Germinal center (tissue), 1 donor: Measurements from ENCODE around the gene MAU2.
A peak's percentile ranks its signal among the peaks of the same experiment; 100 is the strongest.
"Not testable (repeated sequence)": the region's sequence is repeated elsewhere in the genome, so short reads cannot be mapped to it uniquely, and the experiment has no call there.

Experiments used
- DNase-seq: peaks from one replicate; pipeline ENCODE4 v3.0.0; 2012; ENCODE audit warnings: mixed read lengths, low spot score

MAU2 gene

DNA sequence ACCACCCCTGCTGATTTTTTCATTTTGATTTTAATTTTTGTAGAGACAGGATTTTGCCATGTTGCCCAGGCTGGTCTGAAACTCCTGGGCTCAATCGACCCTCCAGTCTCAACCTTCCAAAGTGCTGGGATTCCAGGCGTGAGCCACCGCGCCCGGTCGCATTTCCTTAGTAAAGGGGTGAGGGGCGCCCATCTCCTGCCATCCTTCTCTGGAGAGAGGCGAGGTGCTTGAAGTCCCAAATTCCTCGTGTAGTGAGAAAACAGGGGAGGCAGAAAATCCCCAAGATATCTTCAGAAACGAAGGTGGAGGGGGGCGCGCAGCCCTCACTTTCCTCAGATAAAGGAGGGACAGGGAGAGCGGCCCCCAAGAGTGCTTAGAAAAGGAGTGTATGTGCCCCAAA, 63.9 kb downstream of the MAU2 start:
- no peak for DNase-seq

GRCh38 chr19:19385131-19385895, 64.7 kb downstream of the MAU2 start:
- peak; percentile 95 for DNase-seq

DNA sequence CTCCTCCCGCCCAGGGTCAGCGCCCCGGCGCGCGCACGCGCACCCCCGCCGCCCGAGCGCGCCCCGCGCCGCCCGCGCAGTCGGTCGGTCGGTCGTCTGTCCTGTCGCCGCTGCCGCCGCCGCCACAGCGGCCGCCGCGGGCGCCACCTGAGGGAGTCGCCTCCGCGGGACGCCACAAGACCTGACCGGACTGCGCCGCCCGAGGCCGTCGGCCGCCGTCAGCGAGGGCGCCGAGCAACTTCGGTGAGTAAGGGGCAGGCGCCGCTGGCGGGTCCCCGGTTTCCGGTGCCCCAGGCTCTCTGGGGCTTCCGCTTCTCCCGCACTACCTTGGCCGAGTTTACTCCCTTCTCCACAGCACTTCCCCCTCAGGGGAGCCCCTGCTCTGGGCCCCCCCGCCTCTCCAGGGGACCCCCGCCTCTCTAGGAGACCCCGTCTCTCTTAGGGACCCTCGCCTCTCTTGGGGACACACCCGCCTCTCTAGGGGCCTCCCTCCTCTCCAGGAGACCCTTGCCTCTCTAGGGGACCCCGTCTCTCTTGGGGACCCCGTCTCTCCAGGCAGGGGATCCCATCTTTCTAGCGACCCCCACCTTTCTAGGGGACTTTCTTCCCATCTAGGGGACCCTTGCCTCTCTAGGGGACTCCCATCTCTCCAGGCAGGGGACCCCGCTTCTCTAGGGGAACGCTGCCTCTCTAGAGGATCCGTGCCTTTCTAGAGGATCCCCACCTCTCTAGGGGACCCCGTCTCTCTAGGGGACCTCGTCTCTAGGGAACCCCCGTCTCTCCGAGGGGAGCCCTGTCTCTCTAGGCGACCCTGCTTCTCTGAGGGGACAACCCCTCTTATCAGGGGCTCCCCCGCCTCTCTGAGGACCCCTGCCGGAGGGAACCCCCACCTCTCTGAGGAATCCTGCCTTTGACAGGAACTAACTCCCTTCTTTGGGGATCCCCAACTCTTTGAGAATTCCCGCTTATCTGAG, 65.6 kb downstream of the MAU2 start:
- peak; percentile 38 for DNase-seq

DNA sequence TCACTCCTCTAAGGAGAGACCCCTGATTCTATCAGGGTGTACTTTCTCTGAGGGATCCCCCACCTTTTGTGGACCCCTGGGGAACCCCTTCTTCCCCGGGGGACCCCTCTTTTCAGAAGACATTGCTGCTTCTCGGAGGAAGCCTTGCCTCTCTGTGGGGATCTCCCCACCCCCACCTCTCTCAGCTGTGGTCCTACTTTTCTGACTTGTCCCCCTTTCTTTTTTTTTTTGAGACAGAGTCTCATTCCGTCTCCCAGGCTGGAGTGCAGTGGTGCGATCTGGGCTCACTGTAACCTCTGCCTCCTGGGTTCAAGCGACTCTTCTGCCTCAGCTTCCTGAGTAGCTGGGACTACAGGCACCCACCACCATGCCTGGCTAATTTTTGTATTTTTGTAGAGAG, 66.5 kb downstream of the MAU2 start:
- DNase-seq: no peak

DNA sequence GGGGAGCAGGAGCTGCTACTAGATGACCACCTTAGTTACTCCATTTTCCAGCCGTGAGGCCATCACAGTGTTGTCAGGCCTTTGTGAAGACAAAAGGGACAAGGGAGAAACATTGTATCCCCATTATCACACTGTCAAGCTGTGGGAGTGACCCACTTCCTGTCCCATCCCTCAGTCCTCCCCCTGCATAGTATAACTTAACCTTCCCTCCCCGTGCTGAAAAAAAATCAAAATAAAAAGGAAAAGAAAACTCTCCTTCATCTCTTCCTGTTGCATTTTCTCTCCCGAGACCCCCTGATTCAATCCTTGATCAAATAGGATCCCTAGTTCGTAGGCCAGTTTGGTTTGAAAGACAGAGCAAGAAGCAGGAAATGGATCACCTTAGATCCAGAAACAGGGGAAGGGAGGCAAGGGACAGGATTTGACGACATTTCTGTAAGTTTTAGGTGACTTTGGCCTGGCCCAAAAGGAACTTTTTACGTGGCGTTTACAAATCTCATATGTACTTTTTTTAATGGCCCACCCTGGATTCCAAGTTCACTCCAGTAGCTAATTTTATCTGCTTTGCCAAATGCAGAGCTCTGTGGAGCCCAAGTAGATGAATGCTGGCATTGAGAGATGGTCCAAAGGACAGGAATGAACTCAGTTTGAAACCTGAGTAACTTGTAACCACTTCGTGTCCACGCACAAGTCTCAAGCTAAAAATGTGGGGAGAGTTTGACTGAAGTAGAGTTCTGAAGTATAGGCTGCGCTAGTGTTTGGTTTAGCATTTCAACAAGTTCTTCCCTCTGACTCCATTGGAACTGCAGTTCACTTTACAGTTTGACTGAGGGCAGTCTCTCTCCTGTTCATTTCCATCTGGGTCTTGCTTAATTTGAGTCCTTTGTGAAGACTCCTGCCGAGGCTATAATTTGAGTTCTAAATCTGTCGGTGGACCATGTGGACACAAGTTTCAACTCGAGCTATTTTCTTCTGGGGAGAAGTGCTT, 68.2 kb downstream of the MAU2 start:
- no peak for DNase-seq

GRCh38 chr19:19389683-19390082, 69.1 kb downstream of the MAU2 start:
- not testable (repeated sequence) for DNase-seq

DNA sequence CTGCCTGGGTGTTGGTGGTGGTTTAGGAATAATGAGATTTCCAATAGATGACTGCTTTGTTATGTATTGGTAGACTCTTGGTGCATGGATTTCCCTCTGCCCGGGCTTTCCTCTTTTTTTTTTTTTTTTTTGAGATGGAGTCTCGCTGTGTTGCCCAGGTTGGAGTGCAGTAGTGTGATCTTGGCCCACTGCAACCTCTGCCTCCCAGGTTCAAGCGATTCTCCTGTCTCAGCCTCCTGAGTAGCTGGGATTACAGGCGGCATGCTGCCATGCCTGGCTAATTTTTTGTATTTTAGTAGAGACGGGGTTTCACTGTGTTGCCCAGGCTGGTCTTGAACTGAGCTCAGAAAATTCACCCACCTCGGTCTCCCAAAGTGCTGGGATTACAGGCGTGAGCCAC, 73.7 kb downstream of the MAU2 start:
- not testable (repeated sequence) for DNase-seq

- DNase-seq: no peak
Observed at GRCh38 chr19:19399733-19400433, 79.3 kb downstream of the MAU2 start.

DNA sequence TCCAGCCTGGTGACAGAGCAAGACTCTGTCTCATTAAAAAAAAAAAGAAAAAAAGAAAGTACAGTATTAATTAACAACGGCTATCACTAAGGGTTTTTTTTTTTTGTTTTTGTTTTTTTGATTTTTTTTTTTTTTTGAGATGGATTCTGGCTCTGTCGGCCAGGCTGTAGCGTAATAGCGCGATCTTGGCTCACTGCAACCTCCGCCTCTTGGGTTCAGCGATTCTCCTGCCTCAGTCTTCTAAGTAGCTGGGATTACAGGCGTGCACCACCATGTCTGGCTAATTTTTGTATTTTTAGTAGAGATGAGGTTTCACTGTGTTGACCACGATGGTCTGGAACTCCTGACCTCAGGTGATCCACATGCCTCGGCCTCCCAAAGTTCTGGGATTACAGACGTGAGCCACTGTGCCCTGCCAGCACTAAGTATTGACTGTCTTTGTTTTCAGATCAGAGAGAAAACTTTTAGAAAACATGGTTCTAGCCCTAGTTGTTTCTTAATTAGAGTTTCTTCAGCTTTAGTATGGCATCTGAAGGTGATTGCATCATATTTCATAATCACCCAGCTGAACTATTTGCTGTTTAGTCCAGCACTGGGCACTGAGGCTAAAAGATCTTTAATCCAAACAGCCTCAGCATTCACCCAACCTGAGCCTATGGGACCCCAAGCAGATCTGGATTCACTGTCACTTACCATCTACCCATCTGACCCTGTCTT, 82.2 kb downstream of the MAU2 start:
- no peak for DNase-seq

DNA sequence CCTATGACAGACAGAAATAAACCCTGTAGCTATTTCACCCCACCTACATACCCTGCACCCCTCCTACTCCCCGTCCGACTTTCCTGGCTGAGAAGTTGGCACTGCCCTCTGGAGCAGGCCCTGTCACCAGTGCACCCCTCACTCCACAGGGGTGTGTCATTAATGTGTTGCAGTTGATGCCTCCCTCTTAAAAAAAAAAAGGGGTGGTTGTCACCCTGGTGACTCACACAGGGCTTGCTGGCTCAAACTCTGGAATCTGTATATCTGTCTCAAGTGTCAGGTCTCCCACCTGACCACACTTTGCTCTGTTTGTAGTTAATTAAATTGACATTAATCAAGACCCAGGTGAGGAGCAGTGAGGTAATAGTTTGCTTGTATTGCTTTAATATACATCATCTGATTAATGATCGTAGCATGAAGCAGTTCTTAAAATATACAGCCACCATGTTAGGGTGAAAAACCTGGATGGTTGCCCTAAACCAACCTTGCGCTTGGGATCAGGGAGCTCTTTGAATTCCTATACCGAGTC, 82.8 kb downstream of the MAU2 start:
- no peak for DNase-seq

DNA sequence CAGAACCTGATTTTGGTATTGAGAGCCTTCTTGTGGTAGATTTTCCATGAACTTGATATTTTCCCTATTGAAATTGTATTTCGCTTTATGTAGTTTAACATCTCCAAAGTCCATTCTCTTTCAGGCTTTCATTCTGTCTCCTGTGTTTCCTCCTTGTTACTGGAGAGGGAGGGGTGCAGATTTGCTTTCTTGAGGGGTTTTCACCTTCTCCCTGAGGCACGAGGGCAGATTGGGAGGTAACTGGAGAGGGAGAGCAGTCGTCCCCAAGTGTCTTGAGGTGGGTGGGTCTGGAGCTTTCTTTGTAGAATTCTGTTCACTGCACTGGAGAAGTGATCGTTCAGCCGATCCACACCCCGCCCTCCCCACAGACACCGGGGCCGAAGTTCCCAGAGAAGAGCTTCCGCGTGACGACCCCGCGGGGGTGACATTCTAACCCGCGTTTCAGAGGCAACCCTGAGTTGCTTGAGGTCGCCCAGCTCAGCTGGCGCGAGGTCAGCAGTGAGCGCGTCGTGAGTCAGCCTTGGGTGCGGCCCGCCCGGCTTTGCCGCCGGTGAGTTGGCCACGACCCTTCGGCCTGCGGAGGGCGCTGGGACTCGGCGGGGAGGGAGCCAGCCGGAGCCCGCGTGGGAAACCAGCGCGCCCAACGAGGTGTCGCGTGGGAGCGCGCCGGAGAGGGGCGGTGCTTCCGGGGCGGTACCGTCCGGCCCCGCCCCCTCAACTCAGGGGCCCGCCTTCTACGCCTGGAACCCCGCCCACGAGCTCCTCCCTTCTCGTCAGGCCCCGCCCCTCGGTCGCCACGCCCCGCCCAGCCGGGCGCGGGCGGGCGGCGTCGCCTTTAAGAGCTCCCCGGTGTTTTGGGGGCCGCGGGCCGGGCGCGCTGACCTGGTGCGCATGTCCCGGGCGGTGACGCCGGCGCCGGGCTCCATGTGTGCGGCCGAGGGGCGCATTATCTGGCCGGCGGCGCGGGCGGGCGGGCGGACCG, 84.5 kb downstream of the MAU2 start, which contains the start of gene GATAD2A:
GATAD2A (plus strand) TSS at position 797 of the 982 bp plus-strand sequence. CDS start 59,671 bp downstream, outside the sequence.
- peak; percentile 90 for DNase-seq

- DNase-seq: no peak
Observed at GRCh38 chr19:19405971-19406877, 85.6 kb downstream of the MAU2 start.

- no peak for DNase-seq
Observed at GRCh38 chr19:19406878-19407632, 86.4 kb downstream of the MAU2 start.

DNA sequence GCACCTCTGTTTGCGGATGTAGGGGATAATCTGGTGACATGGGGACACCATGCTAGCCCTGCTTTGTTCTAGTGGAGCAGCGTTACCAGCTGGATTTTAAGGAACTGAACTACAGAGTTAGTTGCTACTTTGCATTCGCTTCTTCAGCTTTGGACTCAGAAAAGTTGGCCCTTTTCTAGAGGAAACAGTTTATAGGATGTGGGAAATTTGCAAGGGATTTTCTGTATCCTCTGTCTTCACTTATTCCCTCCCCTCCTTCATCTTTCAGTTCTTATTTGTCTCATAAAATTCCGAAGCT, 87.0 kb downstream of the MAU2 start:
- no peak for DNase-seq
